SW 1271 (cell line): ENCODE results near the gene RFPL3.
"Not testable (repeated sequence)": the region's sequence is repeated elsewhere in the genome, so short reads cannot be mapped to it uniquely, and the experiment has no call there.

Source experiments
- DNase-seq, 2 experiments: peaks; one replicate each; lab custom pipeline; 2025; lab: John Stamatoyannopoulos, UW

RFPL3 gene

DNA sequence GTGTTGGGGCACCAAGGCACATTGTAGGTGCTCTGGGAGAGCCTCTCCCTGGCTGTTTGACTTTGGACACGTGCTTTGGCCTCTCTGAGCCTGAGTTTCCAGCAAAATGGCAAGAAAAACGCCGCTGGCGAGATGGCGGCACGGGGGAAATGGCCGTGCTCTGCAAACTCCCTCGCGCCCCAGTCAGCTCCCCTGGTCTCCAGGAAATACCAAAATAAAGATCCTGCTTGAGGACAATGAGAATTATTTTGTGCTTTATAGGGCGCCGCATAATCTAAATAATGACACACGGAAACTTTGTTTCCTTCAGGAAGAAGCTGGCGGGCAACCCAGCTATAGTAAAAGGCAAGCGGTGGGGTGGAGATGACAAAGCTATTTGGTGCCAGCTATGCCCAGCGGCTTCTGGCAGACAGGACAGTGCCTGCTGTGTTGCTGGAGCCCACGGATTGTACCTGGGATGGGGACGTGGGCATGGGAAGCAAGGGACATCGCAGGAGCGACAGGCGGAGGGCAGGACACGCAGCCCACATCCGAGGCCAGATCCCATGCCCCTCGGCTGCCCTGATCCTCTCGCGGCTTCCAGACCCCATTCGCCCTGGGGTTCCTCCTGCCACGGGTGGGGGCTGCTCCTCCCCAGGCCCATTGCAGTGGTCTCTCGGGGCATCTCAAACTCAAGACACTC lies 26.3 kb upstream of the RFPL3 start:
- no peak for DNase-seq

GRCh38 chr22:32331918-32332725 lies 25.5 kb upstream of the RFPL3 start:
- no peak for DNase-seq

- no peak for DNase-seq
Measured at GRCh38 chr22:32333141-32333768, 24.4 kb upstream of the RFPL3 start.

DNA sequence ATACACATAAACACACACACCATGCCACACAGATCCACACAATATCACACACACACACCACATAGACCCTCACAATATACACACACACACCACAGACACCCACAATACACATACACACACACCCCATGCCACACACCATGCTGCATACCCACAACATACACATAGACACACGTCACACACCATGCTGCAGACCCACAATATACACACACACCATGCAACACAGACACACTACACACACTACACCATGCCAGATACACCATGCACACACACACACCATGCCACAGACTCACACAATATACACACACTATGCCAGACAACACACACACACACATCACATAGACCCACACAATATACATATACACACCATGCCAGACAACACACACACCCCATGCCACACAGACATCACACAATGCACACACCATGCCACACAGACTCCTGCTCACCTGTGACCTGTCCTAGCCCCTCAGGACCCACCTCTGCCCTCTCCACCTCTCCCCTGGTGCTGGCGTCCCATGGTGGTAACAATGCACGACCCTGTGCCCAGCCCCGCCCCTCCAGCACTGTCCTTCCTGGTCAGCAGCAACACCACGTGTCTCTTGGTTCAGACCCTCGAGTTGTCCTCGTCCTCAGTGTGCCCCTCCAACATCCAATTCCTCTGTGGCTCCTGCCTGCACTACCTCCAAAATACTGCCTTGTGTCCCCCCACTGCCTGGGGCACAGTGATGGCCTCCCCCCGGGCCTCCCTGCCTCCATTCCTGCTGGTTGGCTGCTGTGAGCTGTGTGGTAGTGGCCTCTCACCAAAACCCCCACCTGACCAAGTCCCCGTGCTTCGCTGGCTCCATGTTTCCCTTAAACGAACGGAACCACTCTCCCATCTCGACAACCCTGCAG lies 23.7 kb upstream of the RFPL3 start:
- no peak for DNase-seq

- DNase-seq = no peak
Measured at GRCh38 chr22:32334660-32335365, 22.9 kb upstream of the RFPL3 start.

GRCh38 chr22:32335471-32335870 lies 22.2 kb upstream of the RFPL3 start:
- no peak for DNase-seq

GRCh38 chr22:32336121-32336603 lies 21.5 kb upstream of the RFPL3 start:
- DNase-seq = no peak

DNA sequence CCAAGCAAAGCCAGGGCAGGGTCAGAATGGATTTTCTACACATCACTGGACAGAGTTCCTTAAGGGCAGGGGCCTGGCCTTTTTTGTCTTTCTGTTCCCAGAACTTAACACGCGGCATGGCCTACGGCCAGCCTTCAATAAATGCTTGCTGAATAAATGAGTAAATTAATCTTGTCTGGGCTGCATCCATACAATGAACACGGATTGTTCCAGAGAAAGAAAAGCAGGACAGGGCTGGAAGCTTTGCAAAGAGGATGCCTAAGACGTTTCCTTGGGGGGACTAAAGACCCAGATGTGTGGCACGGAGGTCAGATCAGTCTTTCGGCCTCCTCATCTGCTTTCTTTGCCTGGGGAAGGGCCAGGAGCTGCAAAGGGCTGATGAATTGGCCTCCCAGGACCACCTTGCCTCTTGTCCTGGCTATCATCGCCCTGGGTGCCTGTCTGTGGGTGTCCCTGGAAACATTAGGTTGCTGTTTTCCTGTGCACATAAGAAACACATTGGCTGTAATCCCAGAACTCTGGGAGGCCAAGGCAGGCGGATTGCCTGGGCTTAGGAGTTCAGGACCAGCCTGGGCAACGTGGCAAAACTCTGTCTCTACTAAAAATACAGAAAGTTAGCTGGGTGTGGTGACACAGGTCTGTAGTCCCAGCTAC lies 20.8 kb upstream of the RFPL3 start:
- DNase-seq = no peak

DNA sequence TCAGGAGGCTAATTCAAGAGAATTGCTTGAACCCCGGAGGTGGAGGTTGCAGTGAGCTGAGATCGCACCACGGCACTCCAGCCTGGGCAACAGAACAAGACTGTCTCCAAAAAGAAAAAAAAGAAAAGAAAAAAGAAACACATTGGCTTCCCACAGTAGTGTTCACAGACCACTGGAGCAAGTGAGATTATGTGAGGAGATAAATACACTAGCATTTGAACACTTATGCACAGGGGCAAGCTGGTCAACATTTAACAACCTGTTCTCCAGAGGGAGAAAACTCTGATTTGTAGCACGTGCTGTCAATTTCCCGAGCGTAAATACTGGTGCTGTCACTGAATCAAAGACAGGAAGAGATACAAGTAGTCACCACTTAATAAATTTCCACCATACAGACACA lies 20.2 kb upstream of the RFPL3 start:
- not testable (repeated sequence) for DNase-seq

GRCh38 chr22:32338757-32339156 lies 18.9 kb upstream of the RFPL3 start:
- DNase-seq = no peak

- DNase-seq = no peak
Measured at GRCh38 chr22:32339190-32340012, 18.3 kb upstream of the RFPL3 start.

DNA sequence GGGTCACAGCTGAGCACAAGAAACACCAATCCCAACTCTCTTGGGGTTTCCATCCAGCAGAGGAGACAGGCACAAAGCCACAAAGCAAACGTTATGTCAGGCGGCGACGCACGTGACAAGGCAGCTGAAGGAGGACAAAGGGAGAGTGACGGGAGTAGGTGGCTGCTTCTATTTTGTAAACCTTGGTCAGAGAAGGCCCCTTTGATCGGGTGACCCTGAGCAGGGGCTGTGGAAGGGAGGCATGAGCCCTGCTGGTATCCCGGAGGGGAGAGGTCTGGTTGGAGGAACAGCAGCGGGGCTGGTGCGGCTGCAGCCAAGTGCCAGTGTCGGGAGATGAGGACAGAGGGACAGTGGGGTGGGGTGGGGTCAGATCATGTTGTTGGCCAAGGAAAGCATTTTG lies 17.3 kb upstream of the RFPL3 start:
- no peak for DNase-seq

- no peak for DNase-seq
Measured at GRCh38 chr22:32341122-32341740, 16.4 kb upstream of the RFPL3 start.

DNA sequence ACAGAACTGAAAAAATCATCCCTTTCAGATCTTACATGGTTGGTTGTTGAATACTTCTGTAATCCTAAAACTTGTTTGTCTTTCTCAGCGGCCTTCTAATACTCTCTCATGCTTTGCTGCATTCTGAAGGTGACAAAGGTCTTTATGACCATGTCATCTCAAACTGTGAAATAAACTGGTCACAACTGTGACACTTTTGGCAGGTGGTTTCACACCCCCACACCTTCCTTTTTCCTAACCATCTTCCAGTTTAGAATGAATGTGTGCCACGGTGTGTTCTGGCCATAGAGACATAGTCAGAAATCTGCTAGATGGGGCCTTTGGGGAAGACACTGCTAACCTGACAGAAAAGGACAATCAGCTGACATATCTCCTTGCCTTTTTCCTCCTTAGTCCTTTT lies 14.7 kb upstream of the RFPL3 start:
- no peak for DNase-seq

DNA sequence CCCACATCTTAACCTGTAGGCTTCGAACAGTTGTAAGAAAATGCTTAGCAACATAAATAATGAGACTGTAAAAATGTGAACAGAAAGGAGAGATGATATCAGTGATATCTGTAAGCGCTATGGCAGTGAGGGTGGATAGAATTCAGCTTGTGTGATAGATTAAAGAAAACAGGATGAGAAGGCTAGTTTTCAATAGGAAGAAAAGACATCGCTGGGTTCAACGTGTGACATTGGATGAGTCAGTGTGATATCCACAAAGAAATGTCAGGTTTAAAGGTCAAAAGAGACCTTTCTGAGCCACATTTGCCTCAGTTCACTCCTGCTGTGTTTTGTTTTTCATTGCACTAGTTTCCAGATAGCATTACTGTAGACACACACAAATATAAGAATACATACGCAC lies 13.7 kb upstream of the RFPL3 start:
- no peak for DNase-seq

DNA sequence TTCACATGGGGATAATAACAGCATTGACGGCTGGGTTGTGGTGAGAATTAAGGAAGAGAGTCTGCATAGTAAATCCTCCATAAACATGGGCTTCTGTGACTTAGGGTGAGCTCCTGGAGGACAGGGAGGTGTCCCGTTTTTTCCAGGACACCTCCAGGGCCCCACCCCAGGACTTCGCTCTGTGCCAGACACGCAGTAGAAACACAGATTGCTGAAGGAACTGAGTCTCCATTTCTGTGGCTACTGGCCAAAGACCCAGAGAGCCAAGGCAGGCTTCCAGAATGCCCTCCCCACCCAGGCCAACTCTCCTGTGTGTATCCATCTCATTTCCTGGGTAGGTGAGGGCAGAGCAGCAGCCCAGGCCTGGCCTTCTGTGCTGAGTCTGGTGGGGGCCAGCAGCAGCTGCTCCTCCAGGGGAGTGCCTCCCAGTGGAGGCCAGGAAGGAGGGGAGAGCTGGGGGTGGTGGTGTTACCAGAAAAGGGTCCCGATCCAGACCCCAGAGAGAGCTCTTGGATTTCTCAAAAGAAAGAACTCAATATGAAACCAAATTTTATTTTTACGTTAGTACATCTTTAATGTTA lies 9.5 kb upstream of the RFPL3 start:
- no peak for DNase-seq

- DNase-seq = not testable (repeated sequence)
Measured at GRCh38 chr22:32351875-32352274, 5.8 kb upstream of the RFPL3 start.

DNA sequence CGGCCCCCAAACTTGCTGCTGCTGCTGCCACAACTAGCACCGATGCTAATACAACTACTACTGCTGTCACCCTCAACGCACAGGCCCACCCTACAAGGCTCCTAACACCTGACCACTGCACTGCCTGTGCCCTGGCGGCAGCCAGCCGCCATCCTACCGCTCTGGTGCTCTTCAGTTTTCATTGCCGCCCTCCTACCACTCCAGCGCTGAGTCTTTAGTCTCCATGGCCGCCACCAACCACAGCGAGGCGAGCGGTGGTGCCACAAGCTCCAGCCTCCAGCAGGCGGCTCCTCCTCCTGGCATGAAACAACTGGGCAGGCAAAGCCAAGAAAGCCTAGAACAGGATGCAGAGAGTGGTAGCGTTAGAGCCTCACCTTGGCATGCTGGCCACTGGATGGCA lies 5.0 kb upstream of the RFPL3 start:
- DNase-seq = no peak

DNA sequence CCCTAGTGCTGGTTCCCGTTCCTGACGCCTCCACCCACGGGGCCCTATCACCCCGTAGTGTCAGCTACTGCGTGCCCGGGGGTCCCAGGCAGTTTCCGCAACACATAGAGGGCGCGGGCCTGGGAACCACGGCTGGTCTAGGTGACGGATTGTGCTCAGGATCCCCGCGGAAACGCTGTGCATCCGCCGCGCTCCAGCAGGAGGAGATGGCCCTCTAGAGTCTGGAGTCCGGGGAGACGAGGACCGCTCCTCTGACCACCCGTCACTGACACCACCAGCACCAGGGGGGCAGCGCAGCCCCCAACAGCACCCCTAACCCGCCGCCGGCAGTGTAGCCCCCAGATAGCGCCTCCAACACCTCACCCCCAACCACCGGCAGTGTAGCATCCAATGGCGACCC lies 4.4 kb upstream of the RFPL3 start:
- DNase-seq = no peak
